Gastrocnemius medialis (tissue), 4 donors: ENCODE measurements around the gene PTPRT. TPM values are rescaled to one million over a fixed set of nuclear protein-coding genes. Genes with fewer than 3 reads are reported as not detected.
"Not testable (repeated sequence)": the region's sequence is repeated elsewhere in the genome, so short reads cannot be mapped to it uniquely, and the experiment has no call there.

Experiments
- ATAC-seq, 2 donors: fragments of 150-250 bp; one replicate each; pipeline ENCODE4 v1.9.1; 2016
- DNase-seq, 2 donors: peaks; one replicate each; pipeline ENCODE4 v3.0.0-alpha.2; 2019
- H3K27ac ChIP-seq, 4 donors: fragments of 200-600 bp; sonication (generic); 1 replicate in 1 of 4; 2 replicates in 3 of 4; pipeline ENCODE4 v1.5.1; 2016 to 2018; ENCODE audit warnings: mild to moderate bottlenecking in 2 of 4, moderate library complexity in 1 of 4
- H3K27me3 ChIP-seq, 3 donors: fragments of 200-600 bp; sonication (generic) in 2 of 3; 1 replicate in 1 of 3; 2 replicates in 2 of 3; pipeline versions ENCODE4 v1.5.1 to v1.6.0; 2016 to 2019; ENCODE audit warnings: mild to moderate bottlenecking in 1 of 3, moderate library complexity in 1 of 3
- H3K36me3 ChIP-seq, 2 donors: fragments of 200-600 bp; sonication (generic) in 1 of 2; one replicate each; pipeline ENCODE4 v1.5.1; 2017 to 2018
- H3K4me1 ChIP-seq, 2 donors: fragments of 200-600 bp; sonication (generic) in 1 of 2; one replicate each; pipeline ENCODE4 v1.5.1; 2016 to 2017; ENCODE audit warnings: mild to moderate bottlenecking in 2 of 2
- H3K4me3 ChIP-seq, 4 donors: fragments of 200-600 bp; sonication (generic) in 3 of 4; 1 replicate in 1 of 4; 2 replicates in 3 of 4; pipeline ENCODE4 v1.5.1; 2016 to 2019; ENCODE audit warnings: mild to moderate bottlenecking in 2 of 4
- H3K9me3 ChIP-seq, 3 donors: fragments of 200-600 bp; sonication (generic) in 2 of 3; 1 replicate in 1 of 3; 2 replicates in 2 of 3; pipeline ENCODE4 v1.5.1; 2016 to 2019
- CTCF ChIP-seq, 5 experiments: fragments of 450-650 bp in 3 of 5; fragments of 200-600 bp in 2 of 5; sonication (generic) in 2 of 5; IDR thresholded peaks in 4 of 5; conservative IDR thresholded peaks in 1 of 5; 1 replicate in 4 of 5; 2 replicates in 1 of 5; pipeline ENCODE4 v1.5.1; 2016 to 2019; ENCODE audit warnings: antibody characterized with exemption in 5 of 5, mild to moderate bottlenecking in 3 of 5, moderate library complexity in 3 of 5
- POLR2A ChIP-seq, 2 donors: fragments of 450-650 bp; IDR thresholded peaks; one replicate each; pipeline ENCODE4 v1.6.1; 2017; ENCODE audit warnings: antibody characterized with exemption in 2 of 2, mild to moderate bottlenecking in 2 of 2, moderate library complexity in 2 of 2
- in situ Hi-C, 4 donors: fragments of 200-750 bp; cut with MboI; loops; one replicate each; pipeline versions ENCODE4 v1.15.0 to v1.8.0; 2017; ENCODE audit warnings: low sequenced_read_pairs in 4 of 4
- intact Hi-C: fragments of 100-400 bp; cut with DNase I; formaldehyde crosslinking; loops from one replicate; pipeline ENCODE4 v1.15.1; 2023; ENCODE audit warnings: low total_unique reads
- total RNA-seq, 4 donors: library from RNA; depleted of rRNA; stranded (reverse); fragments of >200 nt; gene quantifications; one replicate each; pipeline versions ENCODE4 v1.1.0 to v1.2.3, GENCODE V29; 2016

Gene PTPRT
- total RNA-seq, 4 donors from 2014 or later = not detected

- intact Hi-C loops (no loop called here), in situ Hi-C loops (no loop called here)
- Histone ChIP-seq H3K9me3 (no peaks in the 10 kb centered on the region), H3K4me1 (no peaks in the 10 kb centered on the region), H3K27ac (no peak overlapping the region), H3K4me3 (no peak overlapping the region), H3K27me3 (peaks cover 0 to 2% (median 0%) of the 10 kb centered on the region in 3 donors), H3K36me3 (no peaks in the 10 kb centered on the region)
- no peak for TF ChIP-seq POLR2A (IDR thresholded peaks at IDR 0.05)
- no peak for TF ChIP-seq CTCF (IDR thresholded peaks at IDR 0.05 in 4 of 5, conservative IDR thresholded peaks at IDR 0.05 in 1 of 5)
- ATAC-seq (no peak), DNase-seq (no peak)
These were observed 18.9 kb downstream of the PTPRT start for GRCh38 chr20:43170771-43171170.

GRCh38 chr20:43167615-43168014 lies 22.1 kb downstream of the PTPRT start:
- DNase-seq = no peak
- in situ Hi-C loops (no loop called here), intact Hi-C loops (no loop called here)

GRCh38 chr20:43167021-43167420 lies 22.7 kb downstream of the PTPRT start:
- in situ Hi-C loops = no loop called here
- intact Hi-C loops = no loop called here
- TF ChIP-seq CTCF (IDR thresholded peaks at IDR 0.05 in 4 of 5, conservative IDR thresholded peaks at IDR 0.05 in 1 of 5) (no peak), POLR2A (IDR thresholded peaks at IDR 0.05) (no peak)
- no peak overlapping the region for H3K27ac ChIP-seq
- H3K4me1 ChIP-seq = no peaks in the 10 kb centered on the region
- H3K9me3 ChIP-seq = no peaks in the 10 kb centered on the region
- DNase-seq (no peak), ATAC-seq (no peak)
- H3K4me3 ChIP-seq = no peak overlapping the region
- H3K27me3 ChIP-seq = peaks cover 0 to 2% (median 0%) of the 10 kb centered on the region in 3 donors
- H3K36me3 ChIP-seq = no peaks in the 10 kb centered on the region

More at GRCh38 chr20:43167615-43168014, 22.1 kb downstream of the PTPRT start:
- peaks cover 0 to 2% (median 0%) of the 10 kb centered on the region in 3 donors for H3K27me3 ChIP-seq
- no peak overlapping the region for H3K4me3 ChIP-seq
- TF ChIP-seq CTCF (IDR thresholded peaks at IDR 0.05 in 4 of 5, conservative IDR thresholded peaks at IDR 0.05 in 1 of 5) (no peak), POLR2A (IDR thresholded peaks at IDR 0.05) (no peak)
- H3K36me3 ChIP-seq = no peaks in the 10 kb centered on the region
- ATAC-seq = no peak
- no peaks in the 10 kb centered on the region for H3K4me1 ChIP-seq
- no peak overlapping the region for H3K27ac ChIP-seq
- H3K9me3 ChIP-seq = no peaks in the 10 kb centered on the region

- Histone ChIP-seq H3K27me3 (no peaks in the 10 kb centered on the region), H3K36me3 (no peaks in the 10 kb centered on the region), H3K27ac (no peak overlapping the region), H3K4me3 (no peak overlapping the region), H3K9me3 (no peaks in the 10 kb centered on the region), H3K4me1 (no peaks in the 10 kb centered on the region)
- ATAC-seq (no peak), DNase-seq (no peak)
- in situ Hi-C loops = no loop called here
- intact Hi-C loops = no loop called here
- TF ChIP-seq POLR2A (IDR thresholded peaks at IDR 0.05) = no peak
- TF ChIP-seq CTCF (IDR thresholded peaks at IDR 0.05 in 4 of 5, conservative IDR thresholded peaks at IDR 0.05 in 1 of 5) = no peak
These were observed 24.1 kb downstream of the PTPRT start for GRCh38 chr20:43165611-43166010.

- ATAC-seq, DNase-seq, H3K36me3 ChIP-seq, H3K27me3 ChIP-seq, H3K4me3 ChIP-seq, H3K4me1 ChIP-seq, intact Hi-C loops, H3K9me3 ChIP-seq, in situ Hi-C loops, H3K27ac ChIP-seq: not testable (repeated sequence)
These were observed 25.0 kb downstream of the PTPRT start for GRCh38 chr20:43164736-43165135.
